ENCODE data around the gene LRFN4.

LRFN4 gene

DNA sequence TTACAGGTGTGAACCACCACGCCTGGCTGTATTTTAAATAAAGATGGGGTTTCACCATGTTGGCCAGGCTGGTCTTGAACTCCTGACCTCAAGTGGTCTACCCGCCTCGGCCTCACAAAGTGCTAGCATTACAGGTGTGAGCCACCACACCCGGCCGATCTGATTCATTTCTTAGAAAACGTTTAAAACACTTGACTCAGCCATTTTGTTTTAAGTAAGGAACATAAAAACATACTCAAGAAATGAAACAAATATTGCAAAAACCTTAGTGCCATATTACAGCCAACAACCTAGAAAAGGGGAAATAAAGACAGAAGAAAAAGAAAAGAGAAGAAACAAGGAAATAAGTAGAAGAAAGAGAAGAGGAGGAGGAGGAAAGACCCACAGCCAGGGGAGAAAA lies 17.4 kb downstream of the LRFN4 start:
- DNase-seq: no peak

DNA sequence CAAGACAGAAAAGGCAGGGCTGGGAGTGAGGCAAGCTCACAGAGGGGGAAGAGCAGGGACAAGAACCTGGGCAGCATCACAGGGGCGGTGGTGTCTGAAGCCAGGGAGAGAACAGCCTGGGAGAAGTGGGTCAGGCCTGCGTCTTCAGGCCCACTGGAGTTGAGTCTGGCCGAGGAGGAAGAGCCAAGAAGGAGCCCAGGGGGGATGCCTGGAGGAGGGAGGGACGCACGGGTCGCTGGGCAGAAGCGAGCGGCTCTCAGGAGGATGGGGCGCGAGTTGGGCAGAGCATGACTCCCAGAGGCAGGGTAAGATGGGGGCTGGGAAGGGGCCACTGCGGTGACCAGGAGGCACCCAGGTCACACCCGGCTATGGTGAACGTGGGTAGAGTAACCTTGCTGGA lies 18.5 kb downstream of the LRFN4 start:
- no peak for DNase-seq

DNA sequence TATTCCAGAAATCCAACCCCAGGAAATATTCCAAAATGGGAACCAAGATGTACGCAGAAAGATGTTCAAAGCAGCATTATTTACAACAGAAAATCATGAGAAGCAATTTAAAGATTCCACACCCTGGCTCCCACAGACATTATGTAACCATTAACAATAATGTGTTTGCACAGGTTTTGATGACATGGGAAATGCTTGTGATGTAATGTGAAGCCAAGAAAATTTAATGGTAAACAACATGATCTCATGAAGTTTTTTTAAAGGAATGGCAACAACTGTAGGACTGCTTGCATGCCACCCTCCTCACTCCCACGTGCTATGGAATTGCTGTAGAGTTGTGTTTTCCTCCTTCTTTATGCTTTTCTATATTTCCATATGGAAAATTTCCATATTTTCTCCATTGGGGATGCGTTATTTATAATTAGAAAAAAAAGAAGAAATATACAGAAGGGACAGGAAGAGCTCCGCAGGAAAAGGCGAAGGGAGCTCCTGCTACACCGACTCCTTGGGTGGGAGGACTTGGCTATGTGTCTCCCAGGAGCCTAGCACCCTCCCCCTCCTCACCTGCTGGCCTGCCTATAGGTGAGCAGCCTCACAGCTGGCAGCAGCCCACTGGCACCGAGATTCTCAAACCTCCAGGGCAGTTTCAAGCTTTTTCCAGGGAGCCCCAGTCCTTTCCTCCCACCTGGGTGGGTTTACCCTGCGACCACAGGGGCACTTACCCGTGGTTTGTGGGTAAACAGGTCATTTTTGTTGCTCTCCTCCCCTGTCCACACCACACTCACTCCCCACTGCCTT lies 20.9 kb downstream of the LRFN4 start:
- DNase-seq: no peak

DNA sequence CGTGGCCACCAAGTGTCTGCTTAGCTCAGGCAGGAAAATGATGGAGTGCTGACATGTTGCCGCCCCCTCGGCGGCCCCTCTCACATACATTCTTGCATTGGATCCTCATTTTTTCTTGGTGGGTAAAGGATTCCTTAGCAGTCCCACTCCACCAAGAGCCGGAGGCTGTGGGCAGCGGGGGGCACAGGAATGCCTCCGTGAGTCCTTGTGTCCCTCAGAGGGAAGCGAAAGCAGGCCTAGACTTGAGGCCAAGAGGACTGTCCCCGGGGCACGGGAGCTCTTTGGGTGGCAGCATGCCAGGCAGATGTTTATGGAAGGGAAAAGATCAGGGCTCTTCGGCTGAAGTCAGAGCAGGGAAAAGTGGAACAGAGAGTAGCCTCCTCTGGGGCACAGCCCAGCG lies 21.6 kb downstream of the LRFN4 start:
- no peak for DNase-seq

DNA sequence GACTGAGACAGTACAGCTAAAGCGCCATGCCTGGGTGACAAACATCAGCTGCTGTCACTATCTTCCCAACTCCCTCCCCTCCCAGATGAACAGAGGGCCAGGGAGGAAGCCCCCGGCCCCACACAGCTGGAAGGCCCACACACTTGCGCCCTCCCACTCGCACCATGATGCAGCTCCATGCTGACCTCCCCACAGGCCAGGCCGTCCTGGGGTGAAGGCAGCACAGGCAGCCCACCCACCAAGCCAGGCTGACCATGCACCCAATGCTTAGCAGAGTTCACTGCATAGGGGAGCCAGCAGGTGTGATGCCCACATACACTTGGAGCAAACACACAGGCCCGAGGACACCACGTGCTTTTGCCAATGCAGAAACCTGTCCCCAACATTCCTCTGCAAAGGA lies 22.1 kb downstream of the LRFN4 start:
- DNase-seq: no peak

DNA sequence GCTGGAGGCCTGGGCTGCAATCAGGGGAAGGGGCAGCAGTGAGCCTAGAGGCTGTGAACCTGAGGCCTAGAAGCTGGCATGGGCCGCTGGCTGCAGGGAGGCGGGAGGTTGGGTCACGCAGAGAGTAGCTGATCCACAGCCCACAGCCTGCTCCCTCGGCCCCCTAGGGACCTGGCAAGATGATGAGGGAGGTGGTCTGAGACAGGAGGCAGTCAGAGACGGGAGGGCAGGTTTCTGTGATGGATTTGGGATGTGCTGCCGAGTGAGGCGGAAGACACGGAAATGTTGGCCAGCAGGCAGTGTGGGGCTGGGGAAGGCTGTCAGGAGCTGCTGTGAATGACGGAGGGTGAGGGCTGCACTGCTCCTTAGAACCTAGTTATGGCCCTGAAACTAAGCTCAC lies 22.7 kb downstream of the LRFN4 start:
- DNase-seq: no peak

DNA sequence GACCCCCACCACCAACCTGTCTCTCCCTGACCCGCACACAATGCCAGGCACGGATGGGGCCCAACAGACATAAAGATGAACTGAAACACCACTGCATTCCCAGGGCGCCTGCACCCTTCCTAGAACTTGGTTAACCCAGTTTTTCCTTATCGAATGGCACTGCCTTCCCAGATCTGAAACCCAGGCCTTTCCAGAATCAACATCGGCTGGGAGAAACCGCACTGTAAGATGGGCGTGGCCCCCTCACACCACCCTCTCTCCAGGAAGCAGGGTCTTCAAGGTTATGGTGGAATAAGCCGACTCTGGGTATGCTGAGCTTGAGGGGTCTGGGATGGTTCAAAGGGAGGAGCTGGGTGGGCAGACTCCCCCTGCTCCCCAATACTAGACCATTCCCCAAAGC lies 23.1 kb downstream of the LRFN4 start:
- no peak for DNase-seq

DNA sequence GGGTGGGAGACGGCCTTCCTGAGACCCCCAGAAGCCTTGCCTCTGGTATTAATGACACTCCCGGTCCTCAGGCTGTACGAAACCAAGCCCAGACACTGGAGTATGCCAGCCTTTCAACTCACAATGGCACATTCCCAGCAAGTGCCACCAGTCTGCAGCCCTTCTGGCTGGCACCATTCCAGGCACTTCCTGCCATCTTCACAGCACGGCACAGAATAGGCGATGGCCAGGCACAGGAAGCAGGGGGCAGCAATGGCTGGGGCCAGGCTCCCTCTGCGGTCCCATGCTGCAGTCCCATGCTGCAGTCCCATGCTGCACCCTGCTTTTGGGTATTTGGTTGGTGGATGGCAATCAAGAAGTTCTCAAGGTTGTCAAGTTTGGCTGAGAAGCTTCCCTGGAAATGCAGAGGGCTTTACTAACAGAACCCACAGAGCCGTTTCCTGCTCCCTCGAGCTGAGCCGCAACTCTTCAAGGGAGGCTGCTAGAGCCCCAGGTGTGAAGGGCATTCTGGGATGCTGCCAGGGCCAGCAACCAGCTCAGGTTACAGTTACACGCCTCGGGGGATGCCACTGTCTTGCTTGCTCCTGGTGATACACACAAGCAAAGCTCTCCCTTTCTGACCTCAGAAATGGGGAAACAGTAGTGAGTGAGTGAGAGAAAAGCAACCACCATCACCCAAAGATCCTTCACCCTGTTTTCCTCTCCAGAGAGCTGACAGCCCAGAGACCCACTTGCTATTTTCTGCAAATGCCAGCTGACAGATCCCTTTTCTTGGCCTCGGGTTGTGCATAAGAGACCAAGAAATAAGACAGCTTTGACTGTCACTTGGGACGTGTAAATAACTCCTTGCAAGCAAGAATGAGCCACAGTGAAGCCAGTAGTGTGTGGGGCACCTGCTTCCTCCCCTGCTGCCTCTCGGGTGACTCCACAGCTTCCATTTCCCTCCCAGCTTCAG lies 23.9 kb downstream of the LRFN4 start:
- DNase-seq: peak; percentile 89

DNA sequence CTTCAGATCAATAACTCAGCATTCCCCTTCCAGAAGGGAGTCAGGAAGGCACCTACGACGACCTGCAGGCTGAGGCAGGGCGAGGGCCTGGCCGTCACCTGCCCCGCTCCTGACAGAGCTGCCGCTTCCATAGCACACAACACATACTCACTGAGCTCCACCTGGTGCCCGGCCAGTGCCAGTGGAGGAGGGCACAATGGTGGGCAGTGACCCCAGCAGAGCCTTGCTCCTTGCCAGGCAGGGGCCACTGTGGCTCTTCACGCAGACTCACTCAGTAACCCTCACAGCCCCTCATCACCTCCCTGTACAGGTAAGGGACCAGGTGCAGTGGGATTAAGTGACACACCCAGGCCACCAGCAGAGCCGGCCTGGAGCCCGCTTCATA lies 24.6 kb downstream of the LRFN4 start:
- DNase-seq: no peak

DNA sequence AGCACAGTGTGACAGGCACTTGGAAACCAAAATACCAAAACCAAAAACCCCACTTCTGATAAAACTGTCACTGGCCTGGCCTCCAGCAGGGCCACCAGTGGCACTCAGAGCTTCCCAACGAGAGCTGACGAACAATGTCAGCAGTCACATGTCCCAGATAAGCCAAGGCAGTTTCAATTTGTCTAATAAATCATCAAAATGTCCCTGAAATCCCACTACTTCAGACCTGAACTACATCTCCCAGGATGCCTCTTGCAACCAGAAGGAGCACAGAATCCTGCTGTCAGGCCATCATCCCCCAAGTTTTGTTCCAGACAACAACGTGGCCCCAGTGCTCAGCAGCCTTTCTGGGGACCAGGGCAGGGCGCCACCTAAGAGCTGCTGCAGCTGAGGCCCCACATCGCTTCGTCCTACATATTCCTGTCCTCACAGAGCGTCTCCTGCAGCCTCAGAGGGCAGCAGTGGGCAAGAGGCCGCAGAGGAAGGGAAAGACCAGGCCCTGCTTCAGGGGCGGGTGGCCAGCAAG lies 25.1 kb downstream of the LRFN4 start:
- no peak for DNase-seq

DNA sequence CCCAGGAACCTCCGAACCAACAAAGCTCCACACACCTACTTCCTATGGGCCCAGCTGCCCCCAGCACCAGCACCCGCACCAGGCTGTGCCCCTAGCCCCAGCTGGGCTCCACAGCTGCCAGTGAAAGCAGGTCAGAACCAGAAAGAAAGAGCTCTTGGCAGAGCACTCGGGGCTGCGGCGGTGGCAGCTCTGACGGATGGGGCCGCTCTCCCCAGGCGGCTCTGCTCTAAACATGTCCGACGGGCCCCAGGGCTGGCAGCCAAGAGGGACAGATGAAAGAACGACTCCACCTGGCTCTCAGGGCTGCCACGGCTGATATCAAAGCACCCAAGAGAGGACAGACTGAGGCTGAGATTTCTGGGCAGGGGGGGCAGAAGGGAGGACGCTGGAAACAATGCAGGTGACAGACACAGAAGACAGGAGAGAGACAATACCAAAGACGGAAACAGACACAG lies 25.7 kb downstream of the LRFN4 start:
- peak; percentile 62 for DNase-seq

DNA sequence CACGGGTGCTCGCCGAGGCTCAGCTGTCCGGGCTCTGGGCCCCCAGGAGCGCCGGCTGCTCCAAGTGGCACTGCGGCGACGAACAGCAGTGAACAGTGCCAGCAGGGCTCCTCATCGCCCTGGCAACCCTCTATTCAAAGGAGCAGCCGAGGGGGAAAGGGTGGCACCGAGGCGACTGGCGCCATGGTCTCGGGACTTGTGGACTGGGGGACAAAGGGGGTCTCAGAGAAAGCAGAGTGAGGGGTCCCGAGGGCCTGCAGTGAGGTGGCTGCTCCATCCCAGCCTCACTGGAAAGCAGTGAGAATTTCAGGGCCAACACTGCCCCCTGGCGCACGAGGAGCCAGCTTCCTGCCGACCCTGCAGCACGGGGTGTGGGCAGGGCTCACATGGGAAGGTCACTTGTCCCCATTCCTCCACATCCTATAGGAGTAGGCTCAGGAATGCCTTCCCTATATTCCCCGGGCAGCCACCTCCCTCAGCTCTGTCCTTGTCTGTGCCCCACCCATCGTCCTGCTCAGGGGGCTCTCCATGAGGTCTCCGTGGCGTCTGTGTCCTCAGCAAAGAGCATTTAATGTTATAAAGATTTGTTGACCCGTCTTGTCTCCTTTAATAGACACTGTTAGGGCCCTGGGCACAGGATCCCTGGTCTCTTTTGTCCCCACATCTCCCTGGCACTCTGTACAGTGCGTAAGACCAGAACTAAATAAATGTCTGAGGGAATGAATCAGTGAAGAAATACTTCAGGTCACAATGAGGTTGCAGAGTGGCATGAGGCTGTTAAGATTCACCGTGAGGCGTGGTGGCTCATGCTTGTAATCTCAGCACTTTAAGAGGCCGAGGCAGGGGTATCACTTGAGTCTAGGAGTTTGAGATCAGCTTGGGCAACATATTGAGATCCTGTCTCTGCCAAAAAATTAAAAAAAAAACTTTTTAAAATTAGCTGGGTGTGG lies 26.4 kb downstream of the LRFN4 start:
- peak; percentile 62 for DNase-seq

DNA sequence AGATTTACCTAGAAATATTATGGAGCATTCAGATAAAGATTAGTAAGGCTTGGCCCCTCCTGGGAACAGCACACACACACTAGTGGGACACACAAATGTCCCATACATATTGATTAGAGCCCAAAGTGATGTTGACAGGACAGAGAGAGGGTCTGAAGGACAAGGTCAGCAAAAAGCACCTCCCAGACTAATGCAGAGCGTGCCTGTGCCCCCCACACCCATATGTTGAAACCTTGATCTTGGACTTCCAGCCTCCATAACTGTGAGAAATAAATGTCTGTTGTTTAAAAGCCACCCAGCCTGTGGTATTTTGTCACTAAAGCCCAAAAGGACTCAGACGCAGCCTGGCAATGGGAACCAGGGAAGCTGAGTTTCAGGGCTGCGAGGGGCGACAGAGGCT lies 27.6 kb downstream of the LRFN4 start:
- DNase-seq: no peak

DNA sequence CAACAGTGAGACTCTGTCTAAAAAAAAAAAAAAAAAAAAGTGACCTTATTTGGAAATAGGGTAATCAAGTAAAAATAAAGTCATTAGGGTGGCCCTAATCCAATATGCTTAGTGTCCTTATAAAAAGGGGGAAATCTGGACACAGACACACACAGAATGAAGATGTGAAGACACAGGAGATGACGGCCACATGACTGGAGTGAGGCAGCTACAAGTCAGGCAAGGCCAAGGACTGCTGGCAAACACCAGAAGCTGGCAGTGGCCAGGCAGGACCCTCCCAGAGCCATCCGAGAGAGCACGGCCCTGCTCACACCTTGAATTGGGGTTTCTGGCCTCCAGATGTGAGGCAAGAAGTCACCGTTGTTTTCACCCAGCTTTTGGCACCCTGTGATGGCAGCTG lies 28.6 kb downstream of the LRFN4 start:
- no peak for DNase-seq

DNA sequence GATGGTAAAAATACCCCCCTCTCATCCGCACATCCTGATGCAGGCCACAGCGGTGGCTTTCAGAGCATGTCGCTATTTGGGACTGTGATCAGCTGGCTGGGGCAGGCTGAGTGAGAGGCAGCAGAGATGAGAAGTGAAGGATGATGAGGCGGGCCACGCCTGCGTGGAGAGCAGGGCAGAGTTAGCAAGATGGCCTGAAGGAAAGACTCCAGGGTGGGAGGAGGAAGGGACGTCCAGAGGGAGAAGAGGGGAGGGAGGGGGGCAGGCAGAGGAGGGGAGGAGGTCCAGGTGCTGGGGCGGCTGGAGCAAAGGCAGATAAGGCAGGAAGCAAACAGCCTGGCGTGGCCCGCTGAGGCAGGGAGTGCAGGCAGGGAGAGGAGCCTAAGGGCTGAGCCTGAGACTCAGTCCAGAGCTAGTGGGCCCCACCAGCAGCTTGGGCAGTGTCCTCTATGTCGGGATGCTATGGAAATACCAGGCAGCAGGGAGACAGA lies 29.1 kb downstream of the LRFN4 start:
- DNase-seq: no peak

DNA sequence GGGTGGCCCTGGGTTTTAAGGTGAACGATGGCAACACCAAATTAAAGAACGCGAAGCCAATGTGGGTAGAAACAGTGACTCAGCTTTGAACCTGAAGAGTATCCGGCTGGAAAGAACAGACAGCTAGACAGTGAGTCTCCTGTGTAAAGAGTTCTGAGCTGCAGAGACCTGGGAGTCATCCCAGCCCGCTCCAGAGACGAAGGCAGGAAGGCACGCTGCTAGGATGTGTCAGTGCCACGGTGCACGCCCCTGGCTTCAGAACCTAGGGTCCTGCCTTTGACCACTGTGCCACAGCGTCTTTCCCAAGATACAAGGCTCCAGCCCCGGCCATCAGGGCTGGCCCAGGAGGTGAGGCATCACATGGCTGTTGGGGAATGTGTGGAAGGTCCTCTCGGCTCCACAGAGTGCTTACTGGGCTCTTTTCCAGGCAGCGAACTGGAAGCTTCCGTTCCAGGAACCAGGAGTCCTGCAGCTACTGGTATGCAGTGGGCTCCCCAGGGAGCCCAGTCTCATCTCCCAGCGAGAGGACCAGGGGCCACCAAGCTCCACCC lies 29.9 kb downstream of the LRFN4 start:
- no peak for DNase-seq

DNA sequence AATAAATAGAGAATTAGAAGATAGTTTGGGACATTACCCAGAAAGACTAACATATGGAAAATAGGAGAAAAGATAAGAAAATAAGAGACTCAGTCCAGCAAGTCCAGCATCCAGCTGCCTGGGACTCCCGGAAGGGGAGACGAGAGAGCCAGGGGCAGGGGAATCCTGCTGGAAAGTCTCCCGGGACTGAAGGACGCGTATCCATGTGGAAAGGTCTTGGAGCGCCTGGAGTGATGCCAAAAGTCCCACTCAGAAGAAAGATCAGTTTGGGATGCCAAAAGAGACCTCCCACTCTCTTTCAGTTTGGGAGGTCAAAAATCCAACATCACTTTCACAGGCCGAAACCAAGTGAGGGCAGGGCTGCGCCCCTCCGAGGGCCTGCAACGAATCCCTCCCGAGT lies 30.7 kb downstream of the LRFN4 start:
- no peak for DNase-seq

DNA sequence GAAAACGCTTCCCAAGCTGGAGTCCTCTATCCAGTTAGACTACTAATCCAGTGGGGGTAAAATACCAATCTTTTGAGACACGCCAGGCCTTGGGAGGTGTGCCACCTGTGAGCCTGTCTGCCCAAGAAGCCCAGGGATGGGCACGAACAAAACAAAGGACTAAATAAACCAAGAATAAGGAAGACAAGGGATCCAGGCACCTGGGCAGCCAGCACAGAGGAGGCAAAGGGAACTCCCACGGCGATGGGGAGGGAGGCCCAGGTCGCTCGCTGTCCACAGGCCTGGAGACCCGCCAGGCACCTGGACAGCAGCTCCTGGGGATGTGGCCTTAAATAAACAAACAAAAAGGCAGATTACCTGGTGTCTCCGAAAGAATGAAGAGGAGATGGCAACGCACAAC lies 31.4 kb downstream of the LRFN4 start:
- no peak for DNase-seq

DNA sequence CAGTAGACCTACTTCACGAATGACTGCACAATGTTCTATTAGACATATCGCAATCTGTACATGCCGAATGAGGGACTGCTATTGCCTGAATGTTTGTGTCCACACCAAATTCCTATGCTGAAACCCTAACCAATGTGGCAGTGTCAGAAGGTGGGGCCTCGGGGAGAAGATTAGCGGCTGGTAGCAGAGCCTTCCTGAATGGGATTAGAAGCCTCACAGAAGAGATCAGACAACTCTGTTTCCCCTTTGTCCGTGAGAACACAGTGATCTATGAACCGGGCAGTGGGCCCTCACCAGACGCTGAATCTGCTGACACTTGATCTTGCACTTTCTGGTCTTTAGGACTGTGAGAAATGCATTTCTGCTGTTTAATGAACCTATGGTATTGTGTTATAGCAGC lies 33.1 kb downstream of the LRFN4 start:
- no peak for DNase-seq

DNA sequence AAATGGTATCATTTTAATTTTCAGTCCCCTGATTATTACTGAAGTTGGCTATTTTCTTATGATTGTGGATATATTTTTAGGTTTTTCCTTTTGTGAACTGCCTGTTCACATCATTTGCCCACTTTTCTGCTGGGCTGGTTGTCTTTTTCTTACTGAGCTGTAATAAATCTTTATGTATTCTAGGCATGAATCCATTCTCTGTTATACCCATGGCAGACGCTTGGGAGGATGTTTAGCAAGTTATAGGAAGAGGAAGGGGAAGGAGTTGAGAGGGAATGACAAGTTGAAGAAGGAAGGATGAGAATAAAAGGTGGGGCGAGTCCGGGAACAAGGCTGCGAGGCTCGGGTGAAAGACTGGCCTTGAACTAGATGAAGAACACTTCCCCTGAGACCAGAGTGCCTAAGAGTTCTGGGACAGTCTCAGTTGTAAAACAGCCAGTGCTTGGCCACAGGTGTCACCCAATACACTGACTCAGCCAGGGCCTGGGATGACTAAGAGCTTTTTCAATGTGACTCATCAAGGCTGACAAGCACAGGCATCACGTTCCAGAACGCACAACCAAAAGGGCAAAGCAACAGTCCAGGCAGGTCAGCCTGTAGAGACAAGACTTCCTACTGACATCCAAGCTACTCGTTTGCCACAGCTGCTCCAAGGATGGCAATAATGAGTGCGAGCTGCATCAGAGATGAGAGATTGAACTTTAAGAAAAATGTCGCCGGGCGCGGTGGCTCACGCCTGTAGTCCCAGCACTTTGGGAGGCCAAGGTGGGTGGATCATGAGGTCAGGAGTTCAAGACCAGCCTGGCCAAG lies 35.2 kb downstream of the LRFN4 start:
- DNase-seq: no peak

DNA sequence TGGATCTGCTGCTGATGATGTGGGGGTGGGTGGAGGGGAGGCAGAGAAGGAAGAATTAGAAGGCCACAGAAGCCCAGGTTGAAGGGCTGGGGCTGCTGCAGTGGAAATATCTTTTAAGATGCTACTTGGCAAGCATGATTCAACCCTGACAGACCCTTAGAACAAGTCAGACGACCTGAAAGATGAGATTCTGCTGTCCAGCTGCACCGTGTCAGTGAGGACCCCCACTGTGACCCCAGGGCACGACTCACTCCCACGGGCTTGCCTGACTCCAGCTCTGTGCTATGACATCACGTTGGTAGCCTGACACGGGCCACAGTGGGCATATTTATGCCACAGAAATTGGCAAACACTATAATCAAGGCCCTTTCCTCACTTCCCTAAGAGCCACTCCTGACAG lies 36.0 kb downstream of the LRFN4 start:
- no peak for DNase-seq
